Measurements from ENCODE around the gene ARL8A. TPM values are rescaled to one million over a fixed set of nuclear protein-coding genes. Genes with fewer than 3 reads are reported as not detected.

Gene ARL8A
- total and polyA plus RNA-seq, 4 donors = 8.4 to 25.7 (median 20.2) TPM

GRCh38 chr1:202172015-202172355, 27.4 kb upstream of the ARL8A start (continued):
- TF ChIP-seq ZBTB33 (IDR thresholded peaks at IDR 0.05) = no peak
- no peak for TF ChIP-seq HNF4A (conservative IDR thresholded peaks at IDR 0.05)
- TF ChIP-seq JUND (IDR thresholded peaks at IDR 0.05) = no peak
- TF ChIP-seq YY1 (IDR thresholded peaks at IDR 0.05) = no peak
- TF ChIP-seq FOXA2 (IDR thresholded peaks at IDR 0.05) = no peak

- no peaks in the 10 kb centered on the region for H3K9me3 ChIP-seq (ENCODE audit: control insufficient read depth in 4 of 4, low read length in 3 of 4)
- WGBS = 94% methylated on average over 11 of the region's 11 CpGs
Measured at GRCh38 chr1:202171292-202172014, 26.9 kb upstream of the ARL8A start.

DNA sequence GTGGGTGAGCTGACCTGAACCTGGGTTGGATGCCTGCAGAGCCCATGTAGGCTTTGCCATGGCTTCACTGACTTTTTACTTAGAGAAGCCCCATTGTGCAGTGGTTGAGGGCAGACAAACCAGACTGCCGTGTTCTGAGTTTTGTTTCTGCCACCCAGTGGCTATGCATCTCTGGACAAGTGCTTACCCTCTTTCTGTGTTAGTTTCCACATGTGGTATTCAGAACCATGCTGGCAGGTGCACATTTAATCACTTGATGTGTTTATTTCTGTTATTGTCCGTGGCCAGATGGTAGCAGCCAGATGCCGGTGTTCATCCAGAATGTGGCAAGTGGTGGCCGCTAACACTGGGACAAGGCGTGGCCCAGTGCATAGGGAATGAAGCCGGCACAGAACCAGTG, 26.2 kb upstream of the ARL8A start:
- TF ChIP-seq TAF1 (conservative IDR thresholded peaks at IDR 0.05) = no peak
- TF ChIP-seq ATF3 (IDR thresholded peaks at IDR 0.05) = no peak
- TF ChIP-seq FOXA2 (IDR thresholded peaks at IDR 0.05) = no peak
- no peak for TF ChIP-seq REST (IDR thresholded peaks at IDR 0.05)
- no peak for TF ChIP-seq HNF4G (IDR thresholded peaks at IDR 0.05)
- TF ChIP-seq RXRA (IDR thresholded peaks at IDR 0.05) = no peak
- no peak overlapping the region for H3K9ac ChIP-seq (ENCODE audit: low read depth in 1 of 2, low read length in 2 of 2)
- H3K4me1 ChIP-seq (ENCODE audit: control insufficient read depth in 4 of 4, insufficient read depth in 4 of 4, low read length in 3 of 4) = no peaks in the 10 kb centered on the region
- H3K4me3 ChIP-seq (ENCODE audit: low read depth in 1 of 3, low read length in 3 of 3) = no peak overlapping the region
- DNase-seq (ENCODE audit: low spot score) = no peak
- no peaks in the 10 kb centered on the region for H3K27me3 ChIP-seq (ENCODE audit: control insufficient read depth in 4 of 4, insufficient read depth in 4 of 4, low read length in 3 of 4)
- no peaks in the 10 kb centered on the region for H3K9me3 ChIP-seq (ENCODE audit: control insufficient read depth in 4 of 4, low read length in 3 of 4)
- 94% methylated on average over 6 of the region's 6 CpGs for WGBS
- H3K36me3 ChIP-seq (ENCODE audit: control insufficient read depth in 4 of 4, insufficient read depth in 3 of 4, low read depth in 1 of 4, low read length in 3 of 4) = no peaks in the 10 kb centered on the region
- H3K27ac ChIP-seq (ENCODE audit: low read depth in 1 of 2, low read length in 2 of 2) = no peak overlapping the region

More at GRCh38 chr1:202171292-202172014, 26.9 kb upstream of the ARL8A start:
- Histone ChIP-seq H3K27ac (ENCODE audit: low read depth in 1 of 2, low read length in 2 of 2) (no peak overlapping the region), H3K4me1 (ENCODE audit: control insufficient read depth in 4 of 4, insufficient read depth in 4 of 4, low read length in 3 of 4) (no peaks in the 10 kb centered on the region), H3K4me3 (ENCODE audit: low read depth in 1 of 3, low read length in 3 of 3) (no peak overlapping the region), H3K27me3 (ENCODE audit: control insufficient read depth in 4 of 4, insufficient read depth in 4 of 4, low read length in 3 of 4) (no peaks in the 10 kb centered on the region), H3K36me3 (ENCODE audit: control insufficient read depth in 4 of 4, insufficient read depth in 3 of 4, low read depth in 1 of 4, low read length in 3 of 4) (no peaks in the 10 kb centered on the region), H3K9ac (ENCODE audit: low read depth in 1 of 2, low read length in 2 of 2) (no peak overlapping the region)
- no peak for DNase-seq (ENCODE audit: low spot score)
- TF ChIP-seq NR2F2 (IDR thresholded peaks at IDR 0.05) (no peak), EGR1 (IDR thresholded peaks at IDR 0.05; ENCODE audit: low read depth in 2 of 2) (no peak), FOXA1 (IDR thresholded peaks at IDR 0.05) (no peak), RXRA (IDR thresholded peaks at IDR 0.05) (no peak)
- TF ChIP-seq, protein P1, sequence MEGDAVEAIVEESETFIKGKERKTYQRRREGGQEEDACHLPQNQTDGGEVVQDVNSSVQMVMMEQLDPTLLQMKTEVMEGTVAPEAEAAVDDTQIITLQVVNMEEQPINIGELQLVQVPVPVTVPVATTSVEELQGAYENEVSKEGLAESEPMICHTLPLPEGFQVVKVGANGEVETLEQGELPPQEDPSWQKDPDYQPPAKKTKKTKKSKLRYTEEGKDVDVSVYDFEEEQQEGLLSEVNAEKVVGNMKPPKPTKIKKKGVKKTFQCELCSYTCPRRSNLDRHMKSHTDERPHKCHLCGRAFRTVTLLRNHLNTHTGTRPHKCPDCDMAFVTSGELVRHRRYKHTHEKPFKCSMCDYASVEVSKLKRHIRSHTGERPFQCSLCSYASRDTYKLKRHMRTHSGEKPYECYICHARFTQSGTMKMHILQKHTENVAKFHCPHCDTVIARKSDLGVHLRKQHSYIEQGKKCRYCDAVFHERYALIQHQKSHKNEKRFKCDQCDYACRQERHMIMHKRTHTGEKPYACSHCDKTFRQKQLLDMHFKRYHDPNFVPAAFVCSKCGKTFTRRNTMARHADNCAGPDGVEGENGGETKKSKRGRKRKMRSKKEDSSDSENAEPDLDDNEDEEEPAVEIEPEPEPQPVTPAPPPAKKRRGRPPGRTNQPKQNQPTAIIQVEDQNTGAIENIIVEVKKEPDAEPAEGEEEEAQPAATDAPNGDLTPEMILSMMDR (IDR thresholded peaks at IDR 0.05; ENCODE audit: low read depth, low read length, missing input control) = no peak
